GM21737 (cell line): ENCODE data around the gene C1QTNF6.
"Not testable (repeated sequence)": the region's sequence is repeated elsewhere in the genome, so short reads cannot be mapped to it uniquely, and the experiment has no call there.

Experiments used
- ATAC-seq: cut with Tn5 transposase; IDR thresholded peaks from one replicate; pipeline ENCODE4 v1.9.1; 2021; ENCODE audit warnings: mild to moderate bottlenecking, moderate library complexity; ENCODE audit not compliant: unreplicated experiment

The C1QTNF6 gene

DNA sequence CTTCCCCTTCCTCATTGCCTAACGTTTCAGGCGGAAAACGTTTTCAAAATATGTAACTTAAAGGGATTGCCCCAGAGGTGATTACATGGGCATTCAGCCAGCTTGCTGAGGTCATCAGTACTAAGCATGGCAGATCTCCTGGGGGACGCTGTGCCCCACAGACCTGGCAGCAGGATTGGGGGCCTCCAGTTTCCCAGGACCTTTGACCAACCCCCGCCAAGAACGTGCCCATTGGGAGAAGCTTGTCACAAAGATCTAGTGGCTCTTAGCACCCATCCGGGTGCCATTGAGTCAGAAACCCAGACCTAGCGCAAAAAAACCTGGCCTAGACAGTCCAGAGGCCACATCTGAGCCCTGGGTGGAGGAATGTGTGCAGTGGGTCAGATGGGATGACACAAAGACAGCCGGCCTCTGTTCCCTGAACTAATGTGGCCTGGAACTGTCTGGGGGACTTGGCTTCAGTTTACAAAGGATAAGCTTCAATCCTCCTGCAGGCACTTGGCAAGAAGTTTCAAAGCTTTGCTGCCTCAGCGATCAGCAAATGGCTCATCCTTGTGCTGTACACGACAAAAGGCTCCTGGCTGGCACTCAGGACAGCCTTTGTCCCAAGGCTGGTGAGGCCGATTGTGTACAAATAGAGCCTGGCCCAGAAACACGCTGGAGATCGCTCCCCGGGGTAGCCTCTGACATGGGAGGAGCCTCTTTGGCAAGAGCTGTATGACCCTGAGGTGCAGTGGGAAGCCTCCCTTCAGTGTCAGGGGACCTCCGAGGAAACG is 9.5 kb downstream of the C1QTNF6 start:
- ATAC-seq = no peak

DNA sequence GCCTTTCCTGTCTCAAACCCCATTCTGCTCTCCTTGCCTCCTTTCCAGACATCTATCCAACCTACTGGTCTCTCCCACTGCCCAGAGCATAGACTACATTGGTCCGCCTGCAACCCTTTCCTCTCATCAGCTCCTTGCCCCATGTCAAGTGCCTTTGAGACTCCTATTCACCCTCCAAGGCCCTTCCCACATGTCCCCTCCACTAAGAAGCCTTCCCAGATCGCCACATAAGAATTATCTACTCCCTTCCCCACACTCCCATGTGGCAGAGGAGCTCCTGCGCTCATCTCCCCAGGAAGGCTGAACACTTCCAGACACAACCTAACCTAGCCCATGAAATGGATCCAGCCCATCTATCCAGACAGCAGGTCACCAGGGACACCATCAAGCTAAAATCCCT is 10.3 kb downstream of the C1QTNF6 start:
- no peak for ATAC-seq

- no peak for ATAC-seq
Measured at GRCh38 chr22:37177221-37177620, 10.8 kb downstream of the C1QTNF6 start.

DNA sequence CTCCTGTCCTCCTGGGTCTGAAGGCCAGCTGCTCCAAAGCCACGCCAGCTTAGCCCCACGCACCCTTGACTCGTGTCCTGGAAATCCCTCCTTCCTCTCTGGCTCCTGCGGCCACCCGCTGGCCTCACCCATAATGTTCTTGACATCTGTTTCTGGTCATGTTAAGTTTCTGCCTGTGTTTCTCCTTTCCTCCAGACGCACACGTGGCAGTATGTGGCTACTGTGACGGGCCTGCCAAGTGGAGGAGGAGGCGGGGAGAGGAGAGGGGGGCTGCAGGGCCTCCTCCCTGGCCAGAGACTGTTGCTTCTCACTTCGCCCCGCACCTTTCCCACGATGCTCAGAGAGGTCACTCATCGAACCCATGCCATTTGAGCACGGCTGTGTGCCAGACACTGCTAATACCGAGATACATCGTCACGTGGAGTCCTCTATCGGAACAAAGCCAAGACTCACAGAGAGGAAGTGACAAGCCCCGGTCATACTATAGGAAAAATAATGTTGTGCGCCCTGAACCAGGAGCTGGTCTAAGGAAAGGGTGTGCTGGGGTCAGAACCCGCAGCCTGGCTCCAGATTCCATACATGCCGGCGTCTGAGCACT is 11.5 kb downstream of the C1QTNF6 start:
- ATAC-seq = no peak

DNA sequence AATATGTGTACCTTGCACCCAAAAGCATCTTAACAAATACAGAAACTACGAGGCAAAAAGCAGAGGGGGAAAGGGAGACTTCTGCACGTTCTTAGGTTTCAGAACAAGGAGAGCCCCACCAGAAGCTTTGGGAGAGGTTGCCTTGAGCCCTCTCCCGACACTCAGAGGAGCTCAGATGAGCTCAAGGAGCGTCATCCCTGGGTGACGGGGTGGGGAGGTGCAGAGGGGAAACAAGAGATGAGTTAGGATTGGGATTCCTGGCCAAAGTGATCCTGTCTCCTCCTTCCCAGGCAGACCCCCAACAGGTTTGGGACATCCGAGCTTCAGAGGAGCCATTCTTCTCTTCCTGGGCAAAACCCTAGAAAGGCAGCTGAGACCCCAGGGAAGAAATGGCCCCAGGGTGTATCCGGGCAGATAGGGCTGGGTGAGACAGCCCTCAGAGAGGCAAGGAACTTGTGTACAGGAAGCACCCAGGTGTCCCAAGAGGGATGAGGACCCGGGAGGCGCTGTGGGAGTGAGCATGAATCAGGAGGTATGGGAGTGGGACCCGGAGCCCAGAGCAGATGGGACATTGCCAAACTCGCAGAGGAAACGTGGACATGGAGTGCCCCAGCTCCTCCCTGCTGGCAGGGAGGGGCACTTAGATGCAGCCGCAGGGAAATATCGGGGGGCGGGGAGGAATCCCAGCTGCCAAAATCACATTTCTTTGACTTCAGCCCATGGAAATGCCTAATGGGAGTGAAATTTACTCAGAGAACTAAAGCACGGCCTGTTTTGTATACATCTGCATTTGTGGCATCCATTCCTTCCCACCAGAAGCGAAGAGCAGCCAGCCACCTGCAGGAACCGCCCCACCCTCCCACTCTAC is 12.4 kb downstream of the C1QTNF6 start:
- ATAC-seq = no peak

DNA sequence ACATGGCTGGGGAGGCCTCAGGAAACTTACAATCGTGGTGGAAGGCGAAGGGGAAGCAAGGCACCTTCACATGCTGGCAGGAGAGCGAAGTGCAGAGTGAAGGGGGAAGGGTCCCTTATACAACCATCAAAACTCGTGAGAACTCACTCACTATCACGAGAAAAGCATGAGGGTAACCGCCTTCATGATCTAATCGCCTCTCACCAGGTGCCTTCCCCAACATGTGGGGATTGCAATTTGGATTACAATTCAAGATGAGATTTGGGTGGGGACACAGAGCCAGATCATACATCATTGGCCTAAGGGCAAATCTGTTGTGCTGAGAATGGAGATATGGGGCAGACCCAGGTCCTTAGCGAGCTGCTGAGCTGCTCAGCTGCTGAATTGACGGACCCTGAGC is 13.1 kb downstream of the C1QTNF6 start:
- no peak for ATAC-seq

DNA sequence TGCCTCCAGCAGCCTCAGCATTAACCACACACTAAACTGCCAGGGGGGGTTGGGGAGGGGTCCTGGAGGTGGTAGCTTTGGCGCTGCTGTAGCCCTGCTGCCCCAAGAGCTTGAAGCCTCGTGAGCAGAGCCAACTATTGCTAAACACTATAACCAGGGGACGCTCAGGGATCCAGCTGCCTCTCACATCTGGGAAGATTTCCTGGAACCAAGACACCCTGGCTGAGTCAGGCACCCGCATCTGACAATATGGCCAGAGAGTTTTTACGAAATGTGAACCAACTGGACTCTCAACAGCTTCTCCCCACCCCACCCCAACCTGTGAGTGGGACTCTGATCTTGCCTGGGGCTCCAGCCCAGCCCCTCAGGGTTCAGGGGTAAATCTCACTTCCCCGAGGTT is 14.3 kb downstream of the C1QTNF6 start:
- no peak for ATAC-seq

DNA sequence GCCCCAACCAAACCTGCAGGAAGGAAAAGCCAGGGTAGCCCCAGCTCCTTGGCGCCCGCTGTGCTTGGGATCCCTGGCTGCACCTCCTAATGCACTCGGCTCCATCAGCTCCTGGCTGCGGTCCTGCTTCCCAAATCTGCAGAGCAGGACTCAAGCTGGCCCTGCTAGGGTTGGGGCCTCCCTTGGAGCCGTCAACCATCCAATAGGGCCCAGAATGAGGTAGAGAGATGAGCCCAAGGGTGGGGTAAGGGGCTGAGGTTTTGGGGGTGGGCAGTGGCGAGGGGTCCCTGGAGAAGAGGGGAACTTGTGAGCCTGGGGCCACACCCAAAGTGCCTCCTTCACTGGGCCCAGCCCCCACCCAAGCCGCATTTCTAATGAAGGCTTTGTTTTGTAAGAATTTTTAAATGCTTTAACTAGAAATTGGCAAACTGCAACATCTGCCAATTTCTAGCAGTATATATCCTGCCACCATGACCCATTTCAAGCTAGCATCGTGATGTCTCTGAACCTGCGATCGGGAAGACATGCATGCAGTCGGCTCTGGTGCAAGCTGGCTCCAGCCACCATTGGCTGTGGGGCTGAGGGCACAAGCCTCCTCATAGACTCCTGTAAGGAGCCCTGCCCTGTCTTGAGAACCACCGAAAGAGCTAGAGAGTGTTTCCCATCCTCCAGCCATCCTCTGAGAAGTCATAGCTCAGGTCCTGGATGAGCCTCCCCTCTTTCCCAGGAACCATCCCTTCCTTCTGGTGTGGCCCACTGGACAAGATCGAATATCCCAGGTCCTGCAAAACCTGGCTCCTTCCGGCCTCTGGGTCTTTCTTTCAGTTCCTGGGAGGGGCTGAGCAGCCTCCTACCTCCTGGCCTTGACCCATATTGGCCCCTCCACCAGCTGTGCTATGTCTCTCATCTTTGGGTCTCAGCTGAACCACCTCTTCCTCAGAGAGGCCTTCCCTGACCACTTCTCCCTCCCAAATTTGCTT is 15.5 kb downstream of the C1QTNF6 start:
- ATAC-seq = no peak

DNA sequence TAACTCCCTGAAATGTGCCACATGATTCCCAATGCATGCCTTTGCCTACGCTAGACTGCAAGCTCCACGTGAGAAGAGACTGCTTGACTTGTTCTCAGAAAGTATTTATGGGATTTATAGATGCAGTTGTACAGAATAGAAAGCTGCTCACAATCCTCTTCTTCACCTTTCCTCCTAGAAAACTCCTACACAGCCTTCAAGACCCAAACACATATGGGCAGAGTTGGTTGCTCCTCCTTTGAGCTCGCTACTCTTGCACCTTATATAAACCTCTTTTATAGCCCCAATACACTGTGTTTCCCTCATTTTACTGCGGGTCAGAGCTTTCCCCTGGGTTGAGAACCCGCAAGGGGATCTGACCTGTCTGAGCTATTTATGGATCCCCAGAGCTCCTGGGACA is 16.4 kb downstream of the C1QTNF6 start:
- ATAC-seq = no peak

DNA sequence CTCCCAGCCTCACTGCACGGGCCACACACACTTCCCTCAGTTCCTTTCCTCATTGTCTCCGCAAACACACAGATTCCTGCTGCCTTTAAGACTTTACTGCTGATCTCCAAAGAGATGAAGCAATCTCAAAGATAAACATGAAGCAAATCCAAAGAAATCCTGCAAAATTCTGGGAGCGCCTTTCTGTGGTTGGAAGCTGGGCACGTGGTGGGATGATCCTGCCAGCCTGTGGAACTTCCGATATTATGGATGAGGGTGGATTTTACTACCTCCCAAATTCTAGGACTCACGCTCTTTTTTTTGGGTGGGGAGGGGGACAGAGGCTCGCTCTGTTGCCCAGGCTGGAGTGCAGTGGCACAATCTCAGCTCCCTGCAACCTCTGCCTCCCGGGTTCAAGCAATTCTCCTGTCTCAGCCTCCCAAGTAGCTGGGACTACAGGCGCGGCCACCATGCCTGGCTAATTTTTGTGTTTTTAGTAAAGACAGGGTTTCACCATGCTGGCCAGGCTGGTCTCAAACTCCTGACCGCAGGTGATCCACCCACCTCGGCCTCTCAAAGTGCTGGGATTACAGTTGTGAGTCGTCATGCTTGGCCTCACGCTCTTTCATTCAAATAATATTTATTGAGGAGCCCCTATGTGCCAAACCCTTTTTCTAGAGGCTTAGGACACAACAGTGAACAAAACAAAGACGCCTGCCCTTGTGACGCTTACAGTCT is 17.2 kb downstream of the C1QTNF6 start:
- not testable (repeated sequence) for ATAC-seq

GRCh38 chr22:37169947-37170688 is 17.9 kb downstream of the C1QTNF6 start:
- no peak for ATAC-seq

GRCh38 chr22:37169406-37169805 is 18.6 kb downstream of the C1QTNF6 start:
- no peak for ATAC-seq

DNA sequence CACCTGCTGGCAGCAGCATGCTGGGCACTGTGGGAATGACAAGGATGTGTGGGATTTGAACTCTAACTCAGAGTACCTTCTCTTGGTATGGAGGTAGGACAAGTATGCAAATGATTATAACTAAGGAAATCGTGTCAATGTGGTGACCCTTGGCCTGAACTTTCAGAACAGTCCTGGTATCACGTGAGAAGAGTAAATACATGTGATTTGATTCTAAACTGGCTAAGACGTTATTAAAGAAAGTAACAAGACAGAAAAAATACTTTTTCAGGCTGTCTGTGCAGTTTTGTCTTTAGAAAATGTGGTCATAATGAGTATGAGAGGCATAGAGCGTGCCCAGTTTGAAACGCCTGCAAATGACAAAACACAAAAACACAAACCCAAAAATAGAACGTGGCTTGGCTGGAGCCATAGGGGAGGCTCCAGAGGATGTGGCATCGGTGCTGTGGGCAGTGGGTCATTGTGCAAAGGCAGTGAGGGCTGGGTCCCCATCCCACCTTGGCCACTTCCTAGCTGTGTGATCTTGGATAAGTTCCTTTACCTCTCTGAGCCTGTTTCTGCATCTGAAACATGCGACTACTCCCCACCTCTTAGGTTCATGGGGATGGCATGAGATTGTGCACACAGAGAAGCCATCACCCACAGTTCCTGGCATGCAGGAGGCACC is 19.9 kb downstream of the C1QTNF6 start:
- no peak for ATAC-seq

DNA sequence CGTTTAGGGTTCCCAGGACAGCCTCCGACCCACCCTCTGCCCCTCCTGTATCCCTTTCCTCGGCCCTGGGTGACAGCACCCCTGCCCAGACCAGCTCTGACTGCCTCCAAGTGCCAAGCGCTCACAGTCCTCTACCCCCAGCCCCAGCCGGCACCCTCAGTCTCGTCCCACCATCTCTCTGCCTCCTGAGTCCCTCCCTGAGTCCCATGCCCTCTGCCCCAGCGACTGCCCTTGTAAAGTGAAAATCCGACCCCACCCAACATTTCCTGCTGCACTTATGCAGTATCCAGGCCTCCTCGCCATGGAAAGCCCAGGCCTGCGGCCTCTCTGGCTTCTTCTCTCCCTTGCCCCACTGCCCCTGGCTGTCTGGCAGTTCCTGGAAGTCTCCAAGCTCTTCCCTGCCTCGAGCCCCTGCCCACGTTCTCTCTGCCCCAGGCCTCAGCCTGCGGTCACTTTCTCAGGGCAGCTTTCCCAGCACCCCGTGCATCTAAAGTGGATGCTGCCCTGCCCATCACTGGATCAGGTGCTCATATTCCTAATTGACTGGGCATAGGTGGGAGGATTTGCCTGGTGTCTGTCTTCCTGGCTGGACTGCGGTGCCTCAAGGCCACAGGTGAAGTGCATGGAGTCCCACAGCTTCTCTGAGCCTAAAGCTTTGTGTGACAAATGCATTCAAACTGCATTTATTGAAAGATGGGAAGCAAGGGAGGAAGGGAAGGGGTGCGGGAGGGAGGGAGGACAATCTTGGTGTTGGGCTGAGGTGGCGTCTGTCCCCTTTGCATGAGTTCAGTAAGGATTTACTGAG is 20.7 kb downstream of the C1QTNF6 start:
- ATAC-seq = no peak

GRCh38 chr22:37166675-37167066 is 21.4 kb downstream of the C1QTNF6 start:
- no peak for ATAC-seq

DNA sequence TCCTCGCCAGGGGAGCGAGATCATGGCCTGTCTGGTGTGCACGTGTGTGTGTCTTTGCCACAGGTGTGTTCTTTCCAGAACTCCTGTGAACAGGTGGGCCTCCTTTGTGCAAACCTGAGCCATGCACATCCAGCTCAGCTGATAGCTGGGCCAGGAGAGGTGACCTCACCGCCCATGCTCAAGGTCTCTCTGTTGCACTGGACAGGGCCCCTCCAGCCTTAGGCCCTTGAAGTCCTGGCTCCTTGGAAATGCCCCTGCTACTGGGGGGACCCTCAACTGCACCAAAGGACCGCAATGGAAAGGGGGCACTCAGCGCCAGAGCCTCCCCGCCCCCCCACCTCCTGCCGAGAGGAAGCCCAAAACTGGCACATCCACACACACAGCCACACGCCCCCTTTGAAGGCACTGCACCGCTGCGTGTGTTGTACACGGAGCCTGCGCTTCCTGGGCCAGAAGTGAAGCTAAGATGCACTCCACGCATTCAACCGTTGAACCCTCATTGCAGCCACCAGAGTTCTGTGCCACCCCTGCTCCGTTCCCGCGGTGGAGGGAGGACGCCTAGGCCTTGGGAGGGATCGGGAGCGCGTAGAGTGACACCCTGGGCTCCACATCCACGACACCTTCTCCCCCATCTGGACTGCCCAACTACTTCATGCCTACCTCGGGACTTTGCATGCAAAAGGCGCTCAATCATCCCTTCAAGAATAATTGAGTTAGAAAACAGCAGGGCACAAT is 21.9 kb downstream of the C1QTNF6 start:
- no peak for ATAC-seq

GRCh38 chr22:37165066-37165465 is 23.0 kb downstream of the C1QTNF6 start:
- no peak for ATAC-seq
